ENCODE data around the gene SEM1. TPM values are rescaled to one million over a fixed set of nuclear protein-coding genes. Genes with fewer than 3 reads are reported as not detected.
"Not testable (repeated sequence)": the region's sequence is repeated elsewhere in the genome, so short reads cannot be mapped to it uniquely, and the experiment has no call there.

The SEM1 gene
- total RNA-seq, 4 donors from 2014 or later, result 18.6 to 66.0 (median 20.9) TPM

DNA sequence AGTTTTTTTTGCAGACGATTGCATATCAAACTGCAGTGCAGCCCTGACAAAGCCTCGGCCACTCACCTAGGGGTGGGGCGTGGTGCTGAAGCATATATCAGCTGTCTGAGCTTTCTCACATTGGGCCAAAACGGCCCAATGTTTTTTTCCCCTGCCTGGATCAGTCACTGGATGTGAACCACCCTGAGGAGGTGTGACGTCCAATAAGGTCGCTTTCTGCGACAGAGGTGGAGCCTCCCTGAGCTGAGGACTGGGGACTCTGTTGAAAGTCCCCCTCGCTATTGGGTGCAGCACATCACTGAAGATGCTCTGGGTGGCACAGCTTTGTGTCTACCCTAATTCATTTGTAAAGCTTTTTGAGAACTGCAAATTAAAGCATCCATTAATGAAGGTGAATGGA is 60.9 kb downstream of the SEM1 start:
- intact Hi-C loops (cut with DNase I; ENCODE audit: low total_unique reads), result no loop called here
- H3K9me3 ChIP-seq, result no peaks in the 10 kb centered on the region
- H3K27me3 ChIP-seq, result no peaks in the 10 kb centered on the region
- no peak overlapping the region for H3K27ac ChIP-seq
- no peaks in the 10 kb centered on the region for H3K4me1 ChIP-seq
- no peaks in the 10 kb centered on the region for H3K36me3 ChIP-seq
- no peak for TF ChIP-seq POLR2A (IDR thresholded peaks at IDR 0.05)
- TF ChIP-seq, protein P1, sequence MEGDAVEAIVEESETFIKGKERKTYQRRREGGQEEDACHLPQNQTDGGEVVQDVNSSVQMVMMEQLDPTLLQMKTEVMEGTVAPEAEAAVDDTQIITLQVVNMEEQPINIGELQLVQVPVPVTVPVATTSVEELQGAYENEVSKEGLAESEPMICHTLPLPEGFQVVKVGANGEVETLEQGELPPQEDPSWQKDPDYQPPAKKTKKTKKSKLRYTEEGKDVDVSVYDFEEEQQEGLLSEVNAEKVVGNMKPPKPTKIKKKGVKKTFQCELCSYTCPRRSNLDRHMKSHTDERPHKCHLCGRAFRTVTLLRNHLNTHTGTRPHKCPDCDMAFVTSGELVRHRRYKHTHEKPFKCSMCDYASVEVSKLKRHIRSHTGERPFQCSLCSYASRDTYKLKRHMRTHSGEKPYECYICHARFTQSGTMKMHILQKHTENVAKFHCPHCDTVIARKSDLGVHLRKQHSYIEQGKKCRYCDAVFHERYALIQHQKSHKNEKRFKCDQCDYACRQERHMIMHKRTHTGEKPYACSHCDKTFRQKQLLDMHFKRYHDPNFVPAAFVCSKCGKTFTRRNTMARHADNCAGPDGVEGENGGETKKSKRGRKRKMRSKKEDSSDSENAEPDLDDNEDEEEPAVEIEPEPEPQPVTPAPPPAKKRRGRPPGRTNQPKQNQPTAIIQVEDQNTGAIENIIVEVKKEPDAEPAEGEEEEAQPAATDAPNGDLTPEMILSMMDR (IDR thresholded peaks at IDR 0.05 in 4 of 5, conservative IDR thresholded peaks at IDR 0.05 in 1 of 5), result no peak
- DNase-seq (no peak), ATAC-seq (no peak)
- in situ Hi-C loops (cut with MboI; ENCODE audit: low sequenced_read_pairs in 4 of 4), result no loop called here
- H3K4me3 ChIP-seq, result no peak overlapping the region

DNA sequence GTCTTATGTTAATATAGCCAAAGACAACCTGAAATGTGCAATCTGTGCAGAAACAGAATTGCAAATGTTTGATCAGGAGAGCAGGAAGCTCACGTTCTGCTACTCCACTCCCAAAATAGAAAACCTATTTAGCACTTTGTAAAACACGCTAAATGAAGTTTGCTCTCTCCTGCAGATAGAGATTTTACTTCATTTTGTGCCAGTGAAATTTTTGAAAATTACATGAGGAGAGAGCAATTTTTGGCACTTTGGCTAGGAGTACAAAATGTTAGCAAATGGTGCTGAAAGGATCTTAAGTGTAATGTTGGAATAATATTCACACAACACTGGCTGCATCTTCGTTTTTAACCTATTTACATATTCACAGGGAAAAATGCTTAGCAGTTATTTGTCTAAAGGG is 61.9 kb downstream of the SEM1 start:
- H3K36me3 ChIP-seq, result no peaks in the 10 kb centered on the region
- intact Hi-C loops (cut with DNase I; ENCODE audit: low total_unique reads), result no loop called here
- DNase-seq, result no peak

DNA sequence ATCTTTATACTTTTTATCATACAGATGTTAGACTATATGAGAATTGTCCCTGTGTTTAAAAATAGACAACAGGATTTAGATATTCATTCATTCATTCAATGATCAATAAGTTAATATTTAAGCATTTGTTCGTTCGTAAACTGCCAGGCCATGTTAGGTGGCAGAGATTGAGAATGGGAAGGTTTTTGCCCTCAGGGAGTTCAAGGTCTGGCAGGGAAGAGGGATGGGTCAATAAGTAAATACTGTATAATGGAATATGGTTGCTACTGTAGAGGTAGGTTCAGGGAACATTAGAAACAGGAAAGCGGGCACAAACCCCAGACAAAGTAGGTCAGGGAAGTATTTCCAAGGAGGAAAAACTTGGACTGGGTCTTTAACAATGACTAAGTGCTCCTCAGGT is 64.6 kb downstream of the SEM1 start:
- Histone ChIP-seq H3K36me3 (no peaks in the 10 kb centered on the region), H3K4me3 (no peak overlapping the region), H3K27me3 (no peaks in the 10 kb centered on the region), H3K27ac (no peak overlapping the region), H3K4me1 (no peaks in the 10 kb centered on the region), H3K9me3 (no peaks in the 10 kb centered on the region)
- DNase-seq (no peak), ATAC-seq (no peak)
- in situ Hi-C loops (cut with MboI; ENCODE audit: low sequenced_read_pairs in 4 of 4) (no loop called here), intact Hi-C loops (cut with DNase I; ENCODE audit: low total_unique reads) (no loop called here)
- TF ChIP-seq, protein P1 (IDR thresholded peaks at IDR 0.05 in 4 of 5, conservative IDR thresholded peaks at IDR 0.05 in 1 of 5), result no peak
- no peak for TF ChIP-seq POLR2A (IDR thresholded peaks at IDR 0.05)

More for the DNA sequence above, 61.9 kb downstream of the SEM1 start:
- Histone ChIP-seq H3K4me1 (no peaks in the 10 kb centered on the region), H3K27ac (no peak overlapping the region), H3K27me3 (no peaks in the 10 kb centered on the region), H3K4me3 (no peak overlapping the region), H3K9me3 (no peaks in the 10 kb centered on the region)
- no peak for ATAC-seq
- in situ Hi-C loops (cut with MboI; ENCODE audit: low sequenced_read_pairs in 4 of 4), result no loop called here
- TF ChIP-seq, protein P1 (IDR thresholded peaks at IDR 0.05 in 4 of 5, conservative IDR thresholded peaks at IDR 0.05 in 1 of 5), result no peak
- TF ChIP-seq POLR2A (IDR thresholded peaks at IDR 0.05), result no peak

DNA sequence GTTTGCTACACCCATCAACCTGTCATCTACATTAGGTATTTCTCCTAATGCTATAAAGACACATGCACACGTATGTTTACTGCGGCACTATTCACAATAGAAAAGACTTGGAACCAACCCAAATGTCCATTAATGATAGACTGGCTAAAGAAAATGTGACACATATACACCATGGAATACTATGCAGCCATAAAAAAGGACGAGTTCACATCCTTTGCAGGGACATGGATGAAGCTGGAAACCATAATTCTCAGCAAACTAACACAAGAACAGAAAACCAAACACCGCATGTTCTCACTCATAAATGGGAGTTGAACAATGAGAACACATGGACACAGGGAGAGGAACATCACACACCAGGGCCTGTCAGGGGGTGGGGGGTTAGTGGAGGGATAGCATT is 66.2 kb downstream of the SEM1 start:
- H3K27ac ChIP-seq; in situ Hi-C loops (cut with MboI; ENCODE audit: low sequenced_read_pairs in 4 of 4); H3K4me1 ChIP-seq; H3K36me3 ChIP-seq; DNase-seq; H3K27me3 ChIP-seq; intact Hi-C loops (cut with DNase I; ENCODE audit: low total_unique reads); H3K9me3 ChIP-seq; ATAC-seq; H3K4me3 ChIP-seq: not testable (repeated sequence)

DNA sequence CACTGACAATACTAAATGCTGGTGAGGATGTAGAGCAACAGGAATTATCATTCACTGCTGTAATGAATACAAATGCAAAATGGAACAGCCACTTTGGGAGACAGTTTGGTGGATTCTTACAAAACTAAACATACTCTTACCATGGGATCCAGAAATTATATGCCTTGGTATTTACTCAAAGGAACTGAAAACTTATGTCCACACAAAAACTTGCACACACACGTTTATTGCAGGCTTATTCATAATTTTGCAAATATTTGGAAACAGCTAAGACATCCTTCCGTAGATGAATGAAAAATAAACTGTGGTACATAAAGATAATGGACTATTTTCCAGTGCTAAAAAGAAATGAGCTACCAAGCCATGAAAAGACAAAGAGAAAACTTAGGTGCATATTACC is 69.6 kb downstream of the SEM1 start:
- H3K4me1 ChIP-seq, result peaks cover 0 to 17% of the 10 kb centered on the region in 2 donors
- intact Hi-C loops (cut with DNase I; ENCODE audit: low total_unique reads), result no loop called here

More for the DNA sequence above, 69.6 kb downstream of the SEM1 start:
- ATAC-seq, result no peak
- no peak for DNase-seq
- H3K36me3 ChIP-seq, result no peaks in the 10 kb centered on the region
- no peak overlapping the region for H3K27ac ChIP-seq
- no peak overlapping the region for H3K4me3 ChIP-seq
- in situ Hi-C loops (cut with MboI; ENCODE audit: low sequenced_read_pairs in 4 of 4), result no loop called here
- H3K27me3 ChIP-seq, result no peaks in the 10 kb centered on the region
- no peak for TF ChIP-seq POLR2A (IDR thresholded peaks at IDR 0.05)
- TF ChIP-seq, protein P1 (IDR thresholded peaks at IDR 0.05 in 4 of 5, conservative IDR thresholded peaks at IDR 0.05 in 1 of 5), result no peak
- no peaks in the 10 kb centered on the region for H3K9me3 ChIP-seq
